ENCODE results near the gene RIC1.
"Not testable (repeated sequence)": the region's sequence is repeated elsewhere in the genome, so short reads cannot be mapped to it uniquely, and the experiment has no call there.

RIC1 gene

GRCh38 chr9:5626727-5627634 is 1.9 kb upstream of the RIC1 start:
- no peak for DNase-seq

- DNase-seq = not testable (repeated sequence)
Measured at GRCh38 chr9:5627686-5628085, 1.2 kb upstream of the RIC1 start.

GRCh38 chr9:5628183-5628529 is 751 bp upstream of the RIC1 start:
- DNase-seq = no peak

- DNase-seq = no peak
Measured at GRCh38 chr9:5629312-5630080, 589 bp downstream of the RIC1 start.

- DNase-seq = no peak
Measured at GRCh38 chr9:5630081-5630507, 1.2 kb downstream of the RIC1 start.

GRCh38 chr9:5631026-5631425 is 2.1 kb downstream of the RIC1 start:
- DNase-seq = no peak

- DNase-seq = no peak
Measured at GRCh38 chr9:5632540-5632939, 3.6 kb downstream of the RIC1 start.

GRCh38 chr9:5633243-5633642 is 4.3 kb downstream of the RIC1 start:
- DNase-seq = no peak

- DNase-seq = no peak
Measured at GRCh38 chr9:5635390-5635789, 6.5 kb downstream of the RIC1 start.

GRCh38 chr9:5639816-5640215 is 10.9 kb downstream of the RIC1 start:
- DNase-seq = no peak

GRCh38 chr9:5642170-5642569 is 13.3 kb downstream of the RIC1 start:
- no peak for DNase-seq

- DNase-seq = no peak
Measured at GRCh38 chr9:5643005-5643624, 14.2 kb downstream of the RIC1 start.

GRCh38 chr9:5644501-5644900 is 15.6 kb downstream of the RIC1 start:
- no peak for DNase-seq

GRCh38 chr9:5646116-5646515 is 17.2 kb downstream of the RIC1 start:
- no peak for DNase-seq

- no peak for DNase-seq
Measured at GRCh38 chr9:5650356-5651105, 21.6 kb downstream of the RIC1 start.

GRCh38 chr9:5651246-5651645 is 22.3 kb downstream of the RIC1 start:
- no peak for DNase-seq

- no peak for DNase-seq
Measured at GRCh38 chr9:5652821-5653220, 23.9 kb downstream of the RIC1 start.

- not testable (repeated sequence) for DNase-seq
Measured at GRCh38 chr9:5662804-5663203, 33.9 kb downstream of the RIC1 start.

- DNase-seq = no peak
Measured at GRCh38 chr9:5665059-5665458, 36.2 kb downstream of the RIC1 start.

- no peak for DNase-seq
Measured at GRCh38 chr9:5667391-5667790, 38.5 kb downstream of the RIC1 start.

GRCh38 chr9:5670079-5670478 is 41.2 kb downstream of the RIC1 start:
- DNase-seq = no peak

GRCh38 chr9:5671711-5672353 is 42.9 kb downstream of the RIC1 start:
- DNase-seq = no peak

Measured in COR-L47 (cell line).